ENCODE measurements around the gene GALNTL6. TPM values are rescaled to one million over a fixed set of nuclear protein-coding genes. Genes with fewer than 3 reads are reported as not detected.

The GALNTL6 gene
- total and polyA plus RNA-seq, 4 donors = 6.1 to 25.4 (median 22.5) TPM

DNA sequence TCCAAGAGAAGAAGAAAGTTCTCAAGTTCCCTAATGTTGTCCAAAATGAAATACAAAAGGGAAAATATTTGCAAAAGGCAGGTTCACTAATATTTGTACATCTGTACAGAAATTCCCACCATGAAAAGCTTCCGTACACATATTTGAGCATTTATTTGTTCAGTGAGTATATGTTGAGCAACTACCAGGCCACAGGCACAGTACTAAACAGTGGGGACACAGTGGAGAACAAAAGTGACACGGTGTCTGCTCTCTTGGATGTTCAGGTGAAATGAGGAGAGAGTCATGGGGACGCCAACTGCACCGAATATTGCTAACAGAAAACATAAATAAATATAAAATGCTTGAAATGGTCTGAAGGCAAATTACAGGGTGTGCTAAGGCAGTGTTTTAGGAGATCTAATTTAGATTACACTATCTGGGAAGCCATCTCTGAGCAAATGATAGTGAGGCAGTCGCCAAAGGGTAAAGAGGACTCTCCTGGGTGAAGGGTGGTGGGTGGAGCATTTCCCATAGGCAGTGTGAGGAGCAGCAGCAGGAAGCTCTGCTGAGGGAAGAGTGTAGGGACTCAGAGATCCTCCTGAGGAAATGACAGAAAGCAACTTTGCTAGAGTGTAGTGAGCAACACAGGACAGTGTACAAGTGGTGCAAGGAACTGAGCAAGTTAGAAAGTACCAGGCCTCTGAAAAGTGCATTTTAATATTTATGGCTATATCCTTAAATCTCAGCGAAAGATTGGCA, 375.2 kb downstream of the GALNTL6 start:
- Histone ChIP-seq H3K27me3 (ENCODE audit: control insufficient read depth, insufficient read depth, low read length) (no peaks in the 10 kb centered on the region), H3K27ac (ENCODE audit: low read depth, low read length) (no peak overlapping the region), H3K4me3 (ENCODE audit: low read depth, low read length) (no peak overlapping the region), H3K36me3 (ENCODE audit: control insufficient read depth, insufficient read depth, low read length) (no peaks in the 10 kb centered on the region), H3K4me1 (ENCODE audit: control insufficient read depth, insufficient read depth, low read length) (no peaks in the 10 kb centered on the region), H3K9me3 (ENCODE audit: control insufficient read depth, insufficient read depth, low read length) (no peaks in the 10 kb centered on the region)
- no CpG with 5 or more reads among the region's 6 CpGs for WGBS (ENCODE audit: insufficient coverage)
- no peak for DNase-seq (ENCODE audit: low read depth in 4 of 6, low spot score in 6 of 6)

DNA sequence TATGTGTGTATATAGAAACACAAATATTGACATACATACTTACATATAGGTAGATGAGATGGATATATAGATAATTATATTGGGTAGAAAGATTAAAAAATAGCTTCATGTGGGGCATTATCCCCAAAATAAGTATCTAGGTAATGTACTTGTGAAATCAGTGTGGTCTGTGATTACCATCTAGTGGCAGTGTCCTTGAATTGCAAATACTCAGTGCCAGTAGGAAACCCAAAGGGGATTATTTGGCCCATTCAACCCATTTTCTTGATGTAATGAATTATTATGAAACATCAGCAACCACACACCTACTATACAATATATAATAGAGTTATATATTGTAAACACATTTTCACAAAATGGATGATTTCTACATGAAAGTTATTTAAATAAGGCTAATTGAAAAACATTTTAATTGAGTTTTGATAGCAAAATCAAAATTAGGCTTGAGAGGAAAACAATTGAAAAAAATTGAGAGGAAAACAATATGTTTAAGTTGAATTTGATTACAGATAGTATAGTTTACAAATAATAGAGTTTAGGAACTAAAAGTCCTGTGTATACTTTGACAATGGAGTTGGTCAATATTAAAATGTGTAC, 389.4 kb downstream of the GALNTL6 start:
- DNase-seq (ENCODE audit: low read depth in 4 of 6, low spot score in 6 of 6) = peak in 4 of 6 donors; percentile 4 to 66 (median 30)
- Histone ChIP-seq H3K27me3 (ENCODE audit: control insufficient read depth, insufficient read depth, low read length) (no peaks in the 10 kb centered on the region), H3K9me3 (ENCODE audit: control insufficient read depth, insufficient read depth, low read length) (no peaks in the 10 kb centered on the region), H3K36me3 (ENCODE audit: control insufficient read depth, insufficient read depth, low read length) (no peaks in the 10 kb centered on the region), H3K4me1 (ENCODE audit: control insufficient read depth, insufficient read depth, low read length) (no peaks in the 10 kb centered on the region), H3K4me3 (ENCODE audit: low read depth, low read length) (no peak overlapping the region), H3K27ac (ENCODE audit: low read depth, low read length) (no peak overlapping the region)

GRCh38 chr4:172207258-172207657, 394.1 kb downstream of the GALNTL6 start:
- H3K4me3 ChIP-seq (ENCODE audit: low read depth, low read length) = no peak overlapping the region
- no peaks in the 10 kb centered on the region for H3K4me1 ChIP-seq (ENCODE audit: control insufficient read depth, insufficient read depth, low read length)
- no peaks in the 10 kb centered on the region for H3K36me3 ChIP-seq (ENCODE audit: control insufficient read depth, insufficient read depth, low read length)
- DNase-seq (ENCODE audit: low read depth in 4 of 6, low spot score in 6 of 6) = no peak
- H3K9me3 ChIP-seq (ENCODE audit: control insufficient read depth, insufficient read depth, low read length) = no peaks in the 10 kb centered on the region
- no peak overlapping the region for H3K27ac ChIP-seq (ENCODE audit: low read depth, low read length)
- WGBS (ENCODE audit: insufficient coverage) = 90% methylated on average over 1 of the region's 3 CpGs
- H3K27me3 ChIP-seq (ENCODE audit: control insufficient read depth, insufficient read depth, low read length) = no peaks in the 10 kb centered on the region

GRCh38 chr4:172207886-172208285, 394.7 kb downstream of the GALNTL6 start:
- Histone ChIP-seq H3K4me3 (ENCODE audit: low read depth, low read length) (no peak overlapping the region), H3K27ac (ENCODE audit: low read depth, low read length) (no peak overlapping the region), H3K27me3 (ENCODE audit: control insufficient read depth, insufficient read depth, low read length) (no peaks in the 10 kb centered on the region), H3K4me1 (ENCODE audit: control insufficient read depth, insufficient read depth, low read length) (no peaks in the 10 kb centered on the region), H3K36me3 (ENCODE audit: control insufficient read depth, insufficient read depth, low read length) (no peaks in the 10 kb centered on the region), H3K9me3 (ENCODE audit: control insufficient read depth, insufficient read depth, low read length) (no peaks in the 10 kb centered on the region)
- WGBS (ENCODE audit: insufficient coverage) = 63% methylated on average over 2 of the region's 3 CpGs
- no peak for DNase-seq (ENCODE audit: low read depth in 4 of 6, low spot score in 6 of 6)

- no peak overlapping the region for H3K27ac ChIP-seq (ENCODE audit: low read depth, low read length)
- no peaks in the 10 kb centered on the region for H3K36me3 ChIP-seq (ENCODE audit: control insufficient read depth, insufficient read depth, low read length)
- H3K27me3 ChIP-seq (ENCODE audit: control insufficient read depth, insufficient read depth, low read length) = no peaks in the 10 kb centered on the region
- WGBS (ENCODE audit: insufficient coverage) = no CpG with 5 or more reads among the region's 1 CpG
- no peaks in the 10 kb centered on the region for H3K9me3 ChIP-seq (ENCODE audit: control insufficient read depth, insufficient read depth, low read length)
- DNase-seq (ENCODE audit: low read depth in 4 of 6, low spot score in 6 of 6) = no peak
- H3K4me3 ChIP-seq (ENCODE audit: low read depth, low read length) = no peak overlapping the region
- no peaks in the 10 kb centered on the region for H3K4me1 ChIP-seq (ENCODE audit: control insufficient read depth, insufficient read depth, low read length)
Measured at GRCh38 chr4:172220679-172221078, 407.5 kb downstream of the GALNTL6 start.

- WGBS (ENCODE audit: insufficient coverage) = 100% methylated on average over 4 of the region's 5 CpGs
- Histone ChIP-seq H3K27ac (ENCODE audit: low read depth, low read length) (no peak overlapping the region), H3K4me1 (ENCODE audit: control insufficient read depth, insufficient read depth, low read length) (no peaks in the 10 kb centered on the region), H3K27me3 (ENCODE audit: control insufficient read depth, insufficient read depth, low read length) (no peaks in the 10 kb centered on the region), H3K36me3 (ENCODE audit: control insufficient read depth, insufficient read depth, low read length) (no peaks in the 10 kb centered on the region), H3K4me3 (ENCODE audit: low read depth, low read length) (no peak overlapping the region), H3K9me3 (ENCODE audit: control insufficient read depth, insufficient read depth, low read length) (no peaks in the 10 kb centered on the region)
- DNase-seq (ENCODE audit: low read depth in 4 of 6, low spot score in 6 of 6) = no peak
Measured at GRCh38 chr4:172225457-172225856, 412.3 kb downstream of the GALNTL6 start.

DNA sequence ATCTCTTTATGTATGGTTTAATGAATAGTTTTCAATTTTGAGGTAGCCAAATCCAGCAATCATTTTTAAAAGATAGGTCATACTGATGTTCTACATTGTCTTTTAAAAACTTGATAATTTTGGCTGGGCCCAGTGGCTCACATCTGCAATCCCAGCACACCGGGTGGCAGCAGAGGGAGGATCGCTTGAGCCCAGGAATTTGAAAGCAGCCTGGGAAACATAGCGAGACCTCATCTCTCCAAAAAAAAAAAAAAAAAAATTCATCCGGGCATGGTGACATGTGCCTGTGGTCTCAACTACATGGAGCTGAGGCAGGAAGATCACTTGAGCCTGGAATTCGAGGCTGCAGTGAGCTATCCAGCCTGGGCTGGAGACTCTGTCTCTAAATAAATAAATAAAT, 419.8 kb downstream of the GALNTL6 start:
- H3K4me3 ChIP-seq (ENCODE audit: low read depth, low read length) = no peak overlapping the region
- H3K27me3 ChIP-seq (ENCODE audit: control insufficient read depth, insufficient read depth, low read length) = no peaks in the 10 kb centered on the region
- DNase-seq (ENCODE audit: low read depth in 4 of 6, low spot score in 6 of 6) = no peak
- no peak overlapping the region for H3K27ac ChIP-seq (ENCODE audit: low read depth, low read length)
- no peaks in the 10 kb centered on the region for H3K9me3 ChIP-seq (ENCODE audit: control insufficient read depth, insufficient read depth, low read length)
- no peaks in the 10 kb centered on the region for H3K4me1 ChIP-seq (ENCODE audit: control insufficient read depth, insufficient read depth, low read length)
- no peaks in the 10 kb centered on the region for H3K36me3 ChIP-seq (ENCODE audit: control insufficient read depth, insufficient read depth, low read length)
- no CpG with 5 or more reads among the region's 5 CpGs for WGBS (ENCODE audit: insufficient coverage)

DNA sequence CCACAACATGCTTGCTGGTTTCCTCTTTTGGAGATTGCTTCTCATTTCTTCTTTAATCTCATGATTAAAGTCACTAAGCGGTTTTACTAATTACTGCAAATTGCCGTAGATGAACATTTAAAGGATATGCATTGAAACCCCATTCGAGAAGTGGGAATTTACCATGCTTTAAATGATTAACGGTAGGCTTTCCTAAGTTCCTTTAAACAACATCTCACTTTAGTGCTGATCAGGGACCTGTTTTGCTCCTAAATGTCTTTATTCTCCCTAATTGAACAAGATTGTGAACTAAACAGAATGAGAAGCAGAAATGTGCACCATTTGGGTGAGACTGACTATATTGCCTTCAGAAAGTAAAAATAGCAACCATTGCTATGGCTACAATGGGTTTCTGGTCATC, 430.3 kb downstream of the GALNTL6 start:
- WGBS (ENCODE audit: insufficient coverage) = no CpG with 5 or more reads among the region's 4 CpGs

GRCh38 chr4:172245516-172245915, 432.3 kb downstream of the GALNTL6 start:
- peak in 2 of 6 donors; percentile 29 to 92 for DNase-seq (ENCODE audit: low read depth in 4 of 6, low spot score in 6 of 6)
- no peaks in the 10 kb centered on the region for H3K36me3 ChIP-seq (ENCODE audit: control insufficient read depth, insufficient read depth, low read length)
- no peaks in the 10 kb centered on the region for H3K9me3 ChIP-seq (ENCODE audit: control insufficient read depth, insufficient read depth, low read length)
- H3K27ac ChIP-seq (ENCODE audit: low read depth, low read length) = no peak overlapping the region
- no peak overlapping the region for H3K4me3 ChIP-seq (ENCODE audit: low read depth, low read length)
- no peaks in the 10 kb centered on the region for H3K27me3 ChIP-seq (ENCODE audit: control insufficient read depth, insufficient read depth, low read length)
- no peaks in the 10 kb centered on the region for H3K4me1 ChIP-seq (ENCODE audit: control insufficient read depth, insufficient read depth, low read length)

More for the DNA sequence above, 430.3 kb downstream of the GALNTL6 start:
- peak in 3 of 6 donors; percentile 39 to 96 (median 50) for DNase-seq (ENCODE audit: low read depth in 4 of 6, low spot score in 6 of 6)
- Histone ChIP-seq H3K27me3 (ENCODE audit: control insufficient read depth, insufficient read depth, low read length) (no peaks in the 10 kb centered on the region), H3K4me1 (ENCODE audit: control insufficient read depth, insufficient read depth, low read length) (no peaks in the 10 kb centered on the region), H3K9me3 (ENCODE audit: control insufficient read depth, insufficient read depth, low read length) (no peaks in the 10 kb centered on the region), H3K4me3 (ENCODE audit: low read depth, low read length) (no peak overlapping the region), H3K27ac (ENCODE audit: low read depth, low read length) (no peak overlapping the region), H3K36me3 (ENCODE audit: control insufficient read depth, insufficient read depth, low read length) (no peaks in the 10 kb centered on the region)

DNA sequence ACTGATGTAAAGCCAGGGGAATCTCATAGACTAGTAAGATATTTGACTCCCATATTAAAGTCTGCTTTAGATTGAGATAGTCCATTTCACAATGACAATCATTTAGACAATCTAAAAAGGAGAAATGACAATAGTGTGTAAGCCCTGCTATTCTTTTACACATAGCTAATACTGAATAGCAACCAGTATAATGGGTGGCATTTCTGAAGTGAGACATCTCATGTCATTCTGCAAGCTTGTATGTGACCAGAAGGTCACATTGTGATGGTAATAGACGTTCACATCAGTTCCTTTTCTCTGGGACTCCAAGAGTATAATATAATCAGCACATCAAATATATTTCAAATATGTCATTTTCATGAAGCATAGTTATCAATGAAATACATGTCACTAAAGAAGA, 440.2 kb downstream of the GALNTL6 start:
- DNase-seq (ENCODE audit: low read depth in 4 of 6, low spot score in 6 of 6) = no peak
- WGBS (ENCODE audit: insufficient coverage) = no CpG with 5 or more reads among the region's 1 CpG
- Histone ChIP-seq H3K4me1 (ENCODE audit: control insufficient read depth, insufficient read depth, low read length) (no peaks in the 10 kb centered on the region), H3K27ac (ENCODE audit: low read depth, low read length) (no peak overlapping the region), H3K4me3 (ENCODE audit: low read depth, low read length) (no peak overlapping the region), H3K36me3 (ENCODE audit: control insufficient read depth, insufficient read depth, low read length) (no peaks in the 10 kb centered on the region), H3K9me3 (ENCODE audit: control insufficient read depth, insufficient read depth, low read length) (no peaks in the 10 kb centered on the region), H3K27me3 (ENCODE audit: control insufficient read depth, insufficient read depth, low read length) (no peaks in the 10 kb centered on the region)
